ENCODE data around the gene AP4B1. TPM values are rescaled to one million over a fixed set of nuclear protein-coding genes. Genes with fewer than 3 reads are reported as not detected.
A peak's percentile ranks its signal among the peaks of the same experiment; 100 is the strongest.

Gene AP4B1
- total and polyA plus RNA-seq, 9 of the 15 experiments (the other 6 are each of a cell fraction or from before 2014, with no cell fraction given) = 15.8 to 36.5 (median 24.6) TPM

- no peak for TF ChIP-seq PHF20 (IDR thresholded peaks at IDR 0.05; ENCODE audit: partially characterized antibody)
- TF ChIP-seq HSF4 (CRISPR knock-in tag; IDR thresholded peaks at IDR 0.05; ENCODE audit: borderline replicate concordance) = no peak
- no peak for TF ChIP-seq THRAP3 (IDR thresholded peaks at IDR 0.05; ENCODE audit: borderline replicate concordance)
- TF ChIP-seq RBM14 (IDR thresholded peaks at IDR 0.05; ENCODE audit: borderline replicate concordance, insufficient read depth, low read depth, low read length) = no peak
- no peak for TF ChIP-seq ARID2 (IDR thresholded peaks at IDR 0.05)
- no peak for TF ChIP-seq ZNF695 (CRISPR knock-in tag; IDR thresholded peaks at IDR 0.05)
- no peak for TF ChIP-seq ZFP1 (CRISPR knock-in tag; IDR thresholded peaks at IDR 0.05)
- TF ChIP-seq E2F3 (CRISPR knock-in tag; IDR thresholded peaks at IDR 0.05) = no peak
- TF ChIP-seq GTF2E2 (tag; IDR thresholded peaks at IDR 0.05) = no peak; the same call in 1 of the 2 replicates
- no peak for TF ChIP-seq ZNF57 (CRISPR knock-in tag; IDR thresholded peaks at IDR 0.05)
- no peak for TF ChIP-seq ARID4B (CRISPR knock-in tag; IDR thresholded peaks at IDR 0.05)
- TF ChIP-seq FOXA3 (CRISPR knock-in tag; conservative IDR thresholded peaks at IDR 0.05 in 1 of 2, IDR thresholded peaks at IDR 0.05 in 1 of 2) = peak in 1 of 2 experiments; percentile 19; a peak in 1 of 4 replicates
- TF ChIP-seq HNRNPL (IDR thresholded peaks at IDR 0.05; ENCODE audit: low read depth, low read length) = no peak
- TF ChIP-seq MCM7 (IDR thresholded peaks at IDR 0.05) = no peak
- no peak for TF ChIP-seq POLR2A (conservative IDR thresholded peaks at IDR 0.05)
- TF ChIP-seq CHD2 (IDR thresholded peaks at IDR 0.05; ENCODE audit: low read depth, low read length) = no peak
- TF ChIP-seq CTCF (IDR thresholded peaks at IDR 0.05 in 2 of 3, conservative IDR thresholded peaks at IDR 0.05 in 1 of 3; ENCODE audit: insufficient read depth in 2 of 3, low read depth in 1 of 3, low read length in 3 of 3) = peak; percentile 61 to 69 (median 68)
- TF ChIP-seq FOXK2 (conservative IDR thresholded peaks at IDR 0.05 in 1 of 2, IDR thresholded peaks at IDR 0.05 in 1 of 2; ENCODE audit: low read depth in 2 of 2) = peak; percentile 55 to 62; a peak in 3 of 4 replicates
- TF ChIP-seq XRCC4 (IDR thresholded peaks at IDR 0.05; ENCODE audit: extremely low read depth, insufficient read depth, insufficient read length) = no peak
- TF ChIP-seq ZSCAN32 (CRISPR knock-in tag; IDR thresholded peaks at IDR 0.05) = no peak
- TF ChIP-seq ZNF212 (CRISPR knock-in tag; IDR thresholded peaks at IDR 0.05) = no peak
- TF ChIP-seq FOSL1 (tag; conservative IDR thresholded peaks at IDR 0.05) = peak; percentile 92
- TF ChIP-seq MAFK (IDR thresholded peaks at IDR 0.05; ENCODE audit: low read length) = peak; percentile 45; the same call in 1 of the 2 replicates
- TF ChIP-seq SMARCA5 (IDR thresholded peaks at IDR 0.05) = peak; percentile 15; the same call in 1 of the 2 replicates
These were observed 30.4 kb downstream of the AP4B1 start (continued) for GRCh38 chr1:113874012-113874879.

Measured in K562 (cell line).